GM10248 (cell line): ENCODE data around the gene RPS15A.
"Not testable (repeated sequence)": the region's sequence is repeated elsewhere in the genome, so short reads cannot be mapped to it uniquely, and the experiment has no call there.

Experiments used
- CTCF ChIA-PET: fragments of 300-600 bp; sonication (Branson Sonifier 250); formaldehyde crosslinking; extraction: SDS; loops from one replicate; lab custom pipeline; 2021; ENCODE audit warnings: antibody characterized with exemption; lab: Yijun Ruan, JAX
- POLR2A ChIA-PET: fragments of 350-650 bp; sonication (Branson Sonifier 250); formaldehyde crosslinking; extraction: SDS; loops from one replicate; lab custom pipeline; 2020; ENCODE audit warnings: antibody characterized with exemption; lab: Yijun Ruan, JAX
- DNase-seq: peaks from one replicate; pipeline ENCODE4 v3.0.0; 2012; ENCODE audit errors: extremely low spot score

RPS15A gene

DNA sequence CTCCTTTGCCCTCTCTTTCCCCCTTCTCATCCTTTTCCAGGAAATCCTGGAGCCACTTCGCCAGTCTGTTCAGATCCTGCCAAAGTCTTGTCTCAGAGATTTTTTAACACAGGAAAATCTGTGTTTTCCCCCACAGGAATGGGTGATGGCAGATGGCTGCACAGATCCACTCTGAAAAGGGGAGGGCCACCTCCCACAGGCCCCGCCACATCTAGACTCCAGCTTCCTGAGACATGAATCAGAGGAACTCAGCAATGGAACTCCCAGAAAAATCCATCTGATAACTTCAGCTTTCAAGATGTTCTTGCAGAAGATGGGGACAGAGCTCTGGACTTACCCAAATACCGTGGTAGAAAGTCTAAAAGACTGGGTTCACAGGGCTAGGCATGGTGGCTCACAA lies 50.1 kb downstream of the RPS15A start:
- POLR2A ChIA-PET, result interaction anchor here (0.7 kb wide), 1 partner anchor 62 kb away, joined by 5 read pairs; no protein-coding TSS in a partner anchor
- CTCF ChIA-PET, result not testable (repeated sequence)

GRCh38 chr16:18738768-18739167 lies 51.4 kb downstream of the RPS15A start:
- POLR2A ChIA-PET, DNase-seq, CTCF ChIA-PET: not testable (repeated sequence)

More for the DNA sequence above, 50.1 kb downstream of the RPS15A start:
- not testable (repeated sequence) for DNase-seq

DNA sequence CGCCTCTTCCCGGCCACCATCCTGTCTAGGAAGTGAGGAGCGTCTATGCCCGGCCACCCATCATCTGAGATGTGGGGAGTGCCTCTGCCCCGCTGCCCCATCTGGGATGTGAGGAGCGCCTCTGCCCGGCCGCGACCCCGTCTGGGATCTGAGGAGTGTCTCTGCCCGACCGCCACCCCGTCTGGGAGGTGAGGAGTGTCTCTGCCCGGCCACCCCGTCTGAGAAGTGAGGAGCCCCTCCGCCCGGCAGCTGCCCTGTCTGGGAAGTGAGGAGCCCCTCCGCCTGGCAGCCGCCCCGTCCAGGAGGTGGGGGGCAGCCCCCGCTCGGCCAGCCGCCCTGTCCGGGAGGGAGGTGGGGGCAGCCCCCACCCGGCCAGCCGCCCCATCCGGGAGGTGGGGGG lies 55.9 kb downstream of the RPS15A start:
- POLR2A ChIA-PET, DNase-seq, CTCF ChIA-PET: not testable (repeated sequence)
